HCT116 (cell line): ENCODE results near the gene NEUROD2. TPM values are rescaled to one million over a fixed set of nuclear protein-coding genes. Genes with fewer than 3 reads are reported as not detected.

ENCODE experiments used
- ATAC-seq: fragments of 200-7000 bp; cut with Tn5 transposase; 2 replicates; pipeline ENCODE4 v1.9.1; 2020; ENCODE audit warnings: mild to moderate bottlenecking, moderate library complexity
- BruUV-seq: library from RNA; stranded (reverse); fragments of 400-500 nt; replicated peaks from 2 replicates; lab custom pipeline; 2021; lab: Mats Ljungman, UMichigan
- CTCF ChIA-PET: fragments of 300-600 bp; sonication (Branson Sonifier 250); formaldehyde crosslinking; loops from one replicate; lab custom pipeline; 2021; ENCODE audit warnings: antibody characterized with exemption; lab: Charles Lee
- POLR2A ChIA-PET: fragments of 300-600, 350-600 bp; sonication (Branson Sonifier 250); formaldehyde crosslinking; loops from one replicate; lab custom pipeline; 2021; ENCODE audit warnings: antibody characterized with exemption; lab: Charles Lee
- RAD21 ChIA-PET, 2 experiments: fragments of 300-600 bp; sonication (Branson Sonifier 250); formaldehyde crosslinking; loops; one replicate each; lab custom pipeline; 2023; ENCODE audit warnings: low total read pairs in 2 of 2; ENCODE audit not compliant: uncharacterized antibody in 2 of 2, unreplicated experiment in 2 of 2, low non-redundant PET in 1 of 2; lab: Charles Lee
- DNase-seq: peaks from one replicate; pipeline ENCODE4 v3.0.0-alpha.2; 2010; ENCODE audit warnings: low read depth, low spot score
- H2AFZ ChIP-seq: fragments of 200-600 bp; shearing (Covaris generic), sonication (generic); 2 replicates; pipeline ENCODE4 v1.6.1; 2017; ENCODE audit warnings: low read depth, mixed run types, mixed read lengths, antibody characterized with exemption, low read length; ENCODE audit not compliant: poor library complexity, severe bottlenecking
- H3K27ac ChIP-seq: 2 replicates; pipeline ENCODE4 v1.5.1; 2012; ENCODE audit warnings: low read depth, low read length
- H3K27me3 ChIP-seq: fragments of 200-600 bp; sonication (generic); 2 replicates; pipeline ENCODE4 v1.6.1; 2016; ENCODE audit warnings: mixed run types, low read length, mixed read lengths; ENCODE audit not compliant: insufficient read depth
- H3K36me3 ChIP-seq, 2 experiments: fragments of 200-500 bp in 1 of 2; fragments of 200-600 bp in 1 of 2; sonication (Bioruptor generic) in 1 of 2; sonication (generic) in 1 of 2; 2 replicates each; pipeline versions ENCODE4 v1.5.1 to v1.6.1; 2014 to 2016; ENCODE audit warnings: low read length in 2 of 2, inconsistent platforms in 1 of 2, mixed read lengths in 1 of 2, mixed run types in 1 of 2; ENCODE audit not compliant: insufficient read depth in 2 of 2, control insufficient read depth in 1 of 2
- H3K4me1 ChIP-seq, 2 experiments: fragments of 200-600 bp in 1 of 2; sonication (generic) in 1 of 2; 2 replicates each; pipeline versions ENCODE4 v1.5.1 to v1.6.1; 2012 to 2017; ENCODE audit warnings: low read length in 2 of 2, inconsistent platforms in 1 of 2, mild to moderate bottlenecking in 1 of 2, mixed read lengths in 1 of 2, mixed run types in 1 of 2, moderate library complexity in 1 of 2; ENCODE audit not compliant: insufficient read depth in 2 of 2, control insufficient read depth in 1 of 2
- H3K4me2 ChIP-seq: fragments of 200-600 bp; sonication (generic); 2 replicates; pipeline ENCODE4 v1.6.1; 2017; ENCODE audit warnings: mixed run types, low read length, mixed read lengths
- H3K4me3 ChIP-seq, 2 experiments: fragments of 200-600 bp in 1 of 2; sonication (generic) in 1 of 2; replicated peaks in 1 of 2; 2 replicates each; pipeline ENCODE4 v1.5.1; 2011 to 2016; ENCODE audit warnings: low read length in 2 of 2, control low read depth in 1 of 2, low read depth in 1 of 2, mild to moderate bottlenecking in 1 of 2, mixed read lengths in 1 of 2, mixed run types in 1 of 2
- H3K79me2 ChIP-seq: fragments of 200-600 bp; sonication (generic); 2 replicates; pipeline ENCODE4 v1.6.1; 2017; ENCODE audit warnings: mild to moderate bottlenecking, mixed run types, low read length, moderate library complexity, mixed read lengths; ENCODE audit not compliant: insufficient read depth
- H3K9ac ChIP-seq: fragments of 200-600 bp; sonication (generic); 2 replicates; pipeline ENCODE4 v1.6.1; 2016; ENCODE audit warnings: low read length, mixed read lengths
- H3K9me2 ChIP-seq: fragments of 200-600 bp; sonication (generic), shearing (Covaris generic); 2 replicates; pipeline ENCODE4 v1.6.1; 2017; ENCODE audit warnings: mixed run types, mild to moderate bottlenecking, moderate library complexity; ENCODE audit not compliant: insufficient read depth
- H3K9me3 ChIP-seq, 2 experiments: fragments of 200-500 bp in 1 of 2; fragments of 200-600 bp in 1 of 2; sonication (Bioruptor generic) in 1 of 2; sonication (generic) in 1 of 2; 2 replicates each; pipeline ENCODE4 v1.6.1; 2014 to 2017; ENCODE audit warnings: low read length in 2 of 2, mixed read lengths in 2 of 2, inconsistent platforms in 1 of 2, low read depth in 1 of 2, mild to moderate bottlenecking in 1 of 2, mixed run types in 1 of 2, moderate library complexity in 1 of 2; ENCODE audit not compliant: control insufficient read depth in 1 of 2, insufficient read depth in 1 of 2
- H4K20me1 ChIP-seq: fragments of 200-600 bp; sonication (generic), shearing (Covaris generic); 2 replicates; pipeline ENCODE4 v1.6.1; 2017; ENCODE audit warnings: mixed run types, mild to moderate bottlenecking, moderate library complexity; ENCODE audit not compliant: insufficient read depth
- ELF1 ChIP-seq: IDR thresholded peaks from 2 replicates; pipeline ENCODE4 v1.6.1; 2012; ENCODE audit warnings: low read depth, borderline replicate concordance
- EZH2 ChIP-seq: fragments of 200-600 bp; sonication (generic); IDR thresholded peaks from 2 replicates; pipeline ENCODE4 v1.6.1; 2017; ENCODE audit warnings: antibody characterized with exemption, mixed run types
- SIN3A ChIP-seq: IDR thresholded peaks from 2 replicates; pipeline ENCODE4 v1.6.1; 2012; ENCODE audit warnings: low read depth
- SP1 ChIP-seq: IDR thresholded peaks from 2 replicates; pipeline ENCODE4 v1.6.1; 2012; ENCODE audit warnings: low read depth
- TCF7L2 ChIP-seq: IDR thresholded peaks from 2 replicates; pipeline ENCODE4 v1.7.0; 2011; ENCODE audit warnings: borderline replicate concordance, inconsistent platforms; ENCODE audit not compliant: insufficient read depth, insufficient read length; ENCODE audit errors: extremely low read depth
- ZFX ChIP-seq: fragments of 450-650 bp; IDR thresholded peaks from 2 replicates; pipeline ENCODE4 v1.6.1; 2017
- intact Hi-C: fragments of 100-400 bp; cut with micrococcal nuclease; formaldehyde crosslinking; loops from 2 replicates; pipeline ENCODE4 v1.10.0; 2022
- total RNA-seq: library from RNA; stranded (reverse); gene quantifications from one replicate; pipeline ENCODE4 v1.2.1, GENCODE V29; 2021; ENCODE audit not compliant: unreplicated experiment
- TF ChIP-seq, protein P1 (sequence below): IDR thresholded peaks from 2 replicates; pipeline ENCODE4 v1.6.1; 2012; ENCODE audit warnings: low read depth
- TF ChIP-seq, protein P2 (sequence below): IDR thresholded peaks from 2 replicates; pipeline ENCODE4 v1.6.1; 2012

The NEUROD2 gene
- total RNA-seq, 1 experiment from 2014 or later, result not detected

DNA sequence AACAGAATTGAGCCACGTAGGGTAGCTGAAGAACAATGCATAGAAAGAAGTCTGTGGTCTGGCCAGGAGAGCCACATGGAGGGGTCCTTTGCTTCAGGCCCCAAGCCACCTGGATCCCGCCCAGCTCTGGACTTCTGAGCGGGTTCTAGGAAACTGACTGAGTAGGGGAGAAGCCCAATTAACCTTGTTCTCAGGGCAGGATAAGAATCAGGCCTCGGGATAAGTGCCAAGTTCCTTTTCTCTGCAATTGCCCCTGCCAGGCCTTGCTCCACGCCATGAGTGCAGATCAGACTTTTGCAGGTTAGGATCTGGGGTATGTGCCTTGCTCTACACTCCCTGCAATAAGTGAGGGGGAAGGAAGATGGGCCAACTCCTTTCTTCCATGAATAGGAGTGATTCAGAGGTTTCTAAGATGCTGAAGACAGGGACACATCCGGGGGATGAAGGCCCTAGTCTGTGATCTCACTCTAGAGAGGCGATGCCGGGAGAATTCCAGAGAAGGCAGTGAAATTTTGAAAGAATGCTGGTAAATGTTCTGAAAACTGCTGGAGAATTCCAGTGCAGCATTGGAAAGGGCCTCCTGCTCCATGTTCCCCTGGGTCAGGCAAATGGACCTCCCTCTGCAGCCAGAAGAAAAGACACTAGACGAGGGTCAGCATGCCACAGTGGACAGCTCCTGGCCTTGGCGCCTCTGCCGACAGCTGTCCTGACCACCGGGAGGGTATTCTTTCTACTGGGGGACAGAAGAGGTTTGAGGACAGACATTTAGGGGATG is 5.8 kb downstream of the NEUROD2 start:
- ATAC-seq, result no peak
- TF ChIP-seq EZH2, result no peak
- TF ChIP-seq SP1, result no peak
- TF ChIP-seq ZFX, result no peak
- TF ChIP-seq, protein P1, sequence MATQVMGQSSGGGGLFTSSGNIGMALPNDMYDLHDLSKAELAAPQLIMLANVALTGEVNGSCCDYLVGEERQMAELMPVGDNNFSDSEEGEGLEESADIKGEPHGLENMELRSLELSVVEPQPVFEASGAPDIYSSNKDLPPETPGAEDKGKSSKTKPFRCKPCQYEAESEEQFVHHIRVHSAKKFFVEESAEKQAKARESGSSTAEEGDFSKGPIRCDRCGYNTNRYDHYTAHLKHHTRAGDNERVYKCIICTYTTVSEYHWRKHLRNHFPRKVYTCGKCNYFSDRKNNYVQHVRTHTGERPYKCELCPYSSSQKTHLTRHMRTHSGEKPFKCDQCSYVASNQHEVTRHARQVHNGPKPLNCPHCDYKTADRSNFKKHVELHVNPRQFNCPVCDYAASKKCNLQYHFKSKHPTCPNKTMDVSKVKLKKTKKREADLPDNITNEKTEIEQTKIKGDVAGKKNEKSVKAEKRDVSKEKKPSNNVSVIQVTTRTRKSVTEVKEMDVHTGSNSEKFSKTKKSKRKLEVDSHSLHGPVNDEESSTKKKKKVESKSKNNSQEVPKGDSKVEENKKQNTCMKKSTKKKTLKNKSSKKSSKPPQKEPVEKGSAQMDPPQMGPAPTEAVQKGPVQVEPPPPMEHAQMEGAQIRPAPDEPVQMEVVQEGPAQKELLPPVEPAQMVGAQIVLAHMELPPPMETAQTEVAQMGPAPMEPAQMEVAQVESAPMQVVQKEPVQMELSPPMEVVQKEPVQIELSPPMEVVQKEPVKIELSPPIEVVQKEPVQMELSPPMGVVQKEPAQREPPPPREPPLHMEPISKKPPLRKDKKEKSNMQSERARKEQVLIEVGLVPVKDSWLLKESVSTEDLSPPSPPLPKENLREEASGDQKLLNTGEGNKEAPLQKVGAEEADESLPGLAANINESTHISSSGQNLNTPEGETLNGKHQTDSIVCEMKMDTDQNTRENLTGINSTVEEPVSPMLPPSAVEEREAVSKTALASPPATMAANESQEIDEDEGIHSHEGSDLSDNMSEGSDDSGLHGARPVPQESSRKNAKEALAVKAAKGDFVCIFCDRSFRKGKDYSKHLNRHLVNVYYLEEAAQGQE, result no peak; the same call in 1 of the 2 replicates
- no peak for TF ChIP-seq SIN3A
- TF ChIP-seq, protein P2, sequence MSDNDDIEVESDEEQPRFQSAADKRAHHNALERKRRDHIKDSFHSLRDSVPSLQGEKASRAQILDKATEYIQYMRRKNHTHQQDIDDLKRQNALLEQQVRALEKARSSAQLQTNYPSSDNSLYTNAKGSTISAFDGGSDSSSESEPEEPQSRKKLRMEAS, result no peak
- no peak for TF ChIP-seq TCF7L2
- no peak for TF ChIP-seq ELF1
- TF ChIP-seq, all 23 proteins: peak for 0
- Histone ChIP-seq H3K79me2 (no peaks in the 10 kb centered on the region), H3K9me2 (no peaks in the 10 kb centered on the region), H3K9ac (no peak overlapping the region), H3K4me3 (no peak overlapping the region), H3K36me3 (no peaks in the 10 kb centered on the region), H3K4me1 (no peaks in the 10 kb centered on the region), H3K27me3 (peaks cover 56% of the 10 kb centered on the region), H3K27ac (no peak overlapping the region), H3K4me2 (no peak overlapping the region), H3K9me3 (no peaks in the 10 kb centered on the region), H4K20me1 (no peaks in the 10 kb centered on the region), H2AFZ (no peak overlapping the region)
- BruUV-seq, result no TSS peak
- no peak for DNase-seq
- ChIA-PET RAD21 (no interaction called here), POLR2A (no interaction called here), CTCF (no interaction called here)
- intact Hi-C loops, result no loop called here
